Suppressor macrophage treated with lipopolysaccharide for 1 hour (primary cell): Measurements from ENCODE around the gene ARID1B.

Experiments
- DNase-seq, 3 donors: peaks; one replicate each; pipeline ENCODE4 v3.0.0-alpha.2; 2020 to 2022

The ARID1B gene

GRCh38 chr6:157198425-157199279 lies 421.5 kb downstream of the ARID1B start:
- DNase-seq: no peak

GRCh38 chr6:157200117-157200516 lies 422.9 kb downstream of the ARID1B start:
- DNase-seq: no peak

DNA sequence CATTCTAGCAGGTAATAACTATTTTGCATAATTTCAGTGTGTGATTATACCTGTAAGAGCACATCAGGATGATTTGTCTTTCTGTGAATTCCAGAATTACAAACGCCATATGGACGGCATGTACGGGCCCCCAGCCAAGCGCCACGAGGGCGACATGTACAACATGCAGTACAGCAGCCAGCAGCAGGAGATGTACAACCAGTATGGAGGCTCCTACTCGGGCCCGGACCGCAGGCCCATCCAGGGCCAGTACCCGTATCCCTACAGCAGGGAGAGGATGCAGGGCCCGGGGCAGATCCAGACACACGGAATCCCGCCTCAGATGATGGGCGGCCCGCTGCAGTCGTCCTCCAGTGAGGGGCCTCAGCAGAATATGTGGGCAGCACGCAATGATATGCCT lies 423.4 kb downstream of the ARID1B start:
- no peak for DNase-seq

GRCh38 chr6:157201083-157201482 lies 423.9 kb downstream of the ARID1B start:
- no peak for DNase-seq

DNA sequence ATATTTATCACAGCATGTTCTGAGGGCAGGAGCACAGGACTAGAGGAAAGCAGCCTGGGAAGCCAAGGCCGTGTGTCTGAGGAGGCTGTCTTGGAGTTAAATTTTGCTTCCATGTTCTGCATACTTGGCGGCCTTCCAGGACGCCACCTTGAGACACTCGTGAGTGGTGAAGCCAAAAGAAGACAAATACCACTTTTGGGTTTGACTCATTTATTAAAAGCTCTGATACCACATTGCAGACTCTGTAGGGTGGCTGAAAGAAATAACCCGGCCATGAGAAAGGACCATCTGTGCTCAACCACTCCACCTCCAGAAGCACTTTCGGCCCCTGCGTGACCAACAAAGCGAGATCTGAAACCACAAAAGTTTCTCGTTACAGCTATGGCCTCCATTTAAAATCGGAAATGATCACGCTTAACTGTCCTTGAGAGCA lies 426.1 kb downstream of the ARID1B start:
- no peak for DNase-seq

DNA sequence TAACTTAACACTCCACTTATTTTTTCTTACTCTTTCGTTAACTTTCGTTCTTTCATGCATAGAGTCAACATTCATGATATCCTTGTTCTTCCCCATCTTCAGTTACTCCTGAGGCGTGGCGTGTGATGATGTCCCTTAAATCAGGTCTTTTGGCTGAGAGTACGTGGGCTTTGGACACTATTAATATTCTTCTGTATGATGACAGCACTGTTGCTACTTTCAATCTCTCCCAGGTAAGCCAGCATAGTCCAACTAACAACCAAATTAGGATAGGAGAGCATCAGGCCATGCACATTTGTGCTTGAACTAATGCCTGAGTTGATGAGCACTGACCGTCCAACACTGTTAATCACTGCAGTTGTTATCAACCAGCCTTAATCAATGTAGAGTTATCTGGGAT lies 426.6 kb downstream of the ARID1B start:
- no peak for DNase-seq

DNA sequence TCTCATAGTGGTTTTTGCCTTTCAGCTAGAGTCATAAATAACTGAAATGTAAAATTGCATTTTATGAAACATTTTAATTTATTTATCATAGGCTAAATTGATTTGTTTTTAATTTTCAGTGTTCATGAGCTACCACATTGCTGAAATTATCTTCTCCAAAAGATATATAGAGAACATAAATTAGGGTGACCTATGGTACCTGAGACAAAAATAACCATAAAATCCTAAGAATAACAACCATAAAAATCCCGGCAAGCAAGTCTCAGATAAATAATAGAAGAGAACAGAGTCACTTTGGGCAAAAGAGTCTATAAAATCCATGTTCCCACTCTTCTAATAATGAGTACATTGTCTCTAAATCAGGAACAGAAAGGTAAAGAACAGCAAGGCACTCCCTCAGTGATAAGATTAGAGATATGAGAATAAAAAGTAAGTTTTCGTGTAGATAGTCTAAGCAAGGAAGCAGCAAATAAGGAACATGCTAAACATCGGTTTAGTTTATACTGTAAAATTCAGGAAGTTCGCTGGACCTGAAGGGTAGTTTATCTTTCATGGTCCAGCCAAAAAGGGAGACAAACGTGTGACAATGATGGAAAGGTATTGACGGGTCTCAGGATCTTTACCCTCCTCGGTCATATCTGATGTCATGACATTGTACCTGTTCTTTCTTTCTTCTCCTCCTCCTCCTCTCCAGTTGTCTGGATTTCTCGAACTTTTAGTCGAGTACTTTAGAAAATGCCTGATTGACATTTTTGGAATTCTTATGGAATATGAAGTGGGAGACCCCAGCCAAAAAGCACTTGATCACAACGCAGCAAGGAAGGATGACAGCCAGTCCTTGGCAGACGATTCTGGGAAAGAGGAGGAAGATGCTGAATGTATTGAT lies 428.5 kb downstream of the ARID1B start:
- no peak for DNase-seq

- no peak for DNase-seq
Measured at GRCh38 chr6:157206359-157206815, 429.2 kb downstream of the ARID1B start.

GRCh38 chr6:157207521-157208076 lies 430.4 kb downstream of the ARID1B start:
- no peak for DNase-seq

GRCh38 chr6:157209865-157210530 lies 432.8 kb downstream of the ARID1B start:
- peak in 1 of 3 donors; percentile 5 for DNase-seq

- no peak for DNase-seq
Measured at GRCh38 chr6:157210954-157211353, 433.8 kb downstream of the ARID1B start.

DNA sequence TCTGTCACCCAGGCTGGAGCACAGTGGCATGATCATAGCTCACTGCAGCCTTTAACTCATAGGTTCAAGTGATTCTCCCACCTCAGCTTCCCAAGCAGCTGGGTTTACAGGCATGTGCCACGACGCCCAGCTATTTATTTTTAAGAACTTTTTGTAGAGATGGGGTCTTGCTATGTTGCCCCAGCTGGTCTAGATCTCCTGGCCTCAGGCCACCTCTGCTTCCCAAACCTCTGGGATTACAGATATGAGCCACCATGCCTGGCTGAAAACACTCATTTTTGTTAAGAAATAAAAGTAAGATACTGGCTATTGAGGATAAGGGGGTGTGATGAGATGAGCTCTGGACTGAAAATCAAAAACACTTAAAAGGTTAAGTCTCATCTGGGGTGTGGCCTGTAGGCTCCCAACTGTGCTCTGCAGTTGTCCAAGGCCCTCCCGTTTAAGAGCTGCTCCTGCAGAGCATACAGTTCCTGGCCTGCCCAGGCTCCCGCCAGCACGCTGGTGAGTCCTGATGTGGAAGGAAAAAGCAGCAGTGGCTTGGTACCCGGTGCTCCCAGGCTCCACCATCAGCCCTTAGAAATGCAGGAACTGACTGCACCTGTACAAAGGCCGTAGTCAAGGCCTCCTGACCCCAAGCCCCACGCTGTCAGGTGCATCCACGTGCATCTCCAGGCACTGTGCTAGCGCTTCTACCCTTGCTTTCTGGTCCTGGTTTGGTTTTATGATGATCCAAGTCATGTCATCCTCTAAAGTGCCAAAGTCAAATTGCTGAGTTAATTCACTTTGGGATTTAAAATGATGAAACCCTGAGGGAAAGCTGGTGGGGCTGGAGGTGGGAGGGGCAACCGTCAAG lies 434.7 kb downstream of the ARID1B start:
- no peak for DNase-seq

GRCh38 chr6:157213426-157213825 lies 436.2 kb downstream of the ARID1B start:
- DNase-seq: no peak

DNA sequence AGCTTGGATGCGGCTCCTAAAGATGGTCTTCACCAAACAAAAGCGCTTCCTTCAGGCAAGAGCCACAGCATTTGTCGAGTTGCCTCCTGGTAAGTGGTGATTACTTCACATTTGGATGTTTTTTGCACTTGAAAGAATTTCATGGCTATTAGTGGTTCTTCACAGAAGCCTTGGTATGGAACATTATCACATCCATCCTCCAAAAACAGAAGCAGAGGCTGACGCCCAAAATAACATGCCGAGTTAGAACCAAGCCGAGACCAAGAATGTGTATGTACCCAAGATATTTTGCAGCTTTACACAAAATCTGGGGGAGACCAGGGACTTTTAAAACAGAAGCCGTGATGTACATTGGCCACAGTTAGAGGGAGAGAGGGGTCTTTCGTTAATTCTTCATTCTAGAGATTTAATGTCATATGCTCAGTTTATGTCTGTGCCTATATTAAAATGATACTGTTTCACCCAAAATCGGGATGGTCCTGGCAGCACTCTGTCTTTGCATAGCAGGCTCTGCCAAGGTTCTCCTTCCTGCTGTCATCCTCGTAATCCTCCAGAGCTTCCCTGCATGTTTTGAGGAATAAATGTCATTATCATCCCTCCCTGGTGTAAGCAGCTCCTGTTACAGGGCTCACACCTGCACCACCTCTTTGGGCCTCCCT lies 436.9 kb downstream of the ARID1B start:
- DNase-seq: no peak

- DNase-seq: no peak
Measured at GRCh38 chr6:157215717-157216116, 438.5 kb downstream of the ARID1B start.

DNA sequence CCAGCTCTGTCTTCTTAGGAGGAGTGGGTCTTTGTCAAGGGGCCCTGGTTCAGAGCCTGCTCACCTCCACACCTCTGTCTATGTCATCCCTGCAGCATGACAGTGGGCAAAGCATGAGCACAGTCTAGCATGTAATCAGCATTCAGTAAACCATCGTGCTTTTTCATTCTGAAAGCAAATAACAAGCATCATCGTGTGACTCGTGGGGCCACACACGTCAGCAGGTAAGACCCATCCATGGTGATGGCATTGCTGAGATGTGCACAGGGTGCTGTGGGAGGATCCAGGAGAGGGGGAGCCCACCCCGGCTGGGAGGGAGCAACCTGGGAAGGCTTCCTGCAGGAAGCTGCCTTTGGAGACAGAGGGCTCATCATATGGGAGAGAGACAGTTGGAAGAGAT lies 439.4 kb downstream of the ARID1B start:
- no peak for DNase-seq

GRCh38 chr6:157217198-157217893 lies 440.2 kb downstream of the ARID1B start:
- DNase-seq: no peak

DNA sequence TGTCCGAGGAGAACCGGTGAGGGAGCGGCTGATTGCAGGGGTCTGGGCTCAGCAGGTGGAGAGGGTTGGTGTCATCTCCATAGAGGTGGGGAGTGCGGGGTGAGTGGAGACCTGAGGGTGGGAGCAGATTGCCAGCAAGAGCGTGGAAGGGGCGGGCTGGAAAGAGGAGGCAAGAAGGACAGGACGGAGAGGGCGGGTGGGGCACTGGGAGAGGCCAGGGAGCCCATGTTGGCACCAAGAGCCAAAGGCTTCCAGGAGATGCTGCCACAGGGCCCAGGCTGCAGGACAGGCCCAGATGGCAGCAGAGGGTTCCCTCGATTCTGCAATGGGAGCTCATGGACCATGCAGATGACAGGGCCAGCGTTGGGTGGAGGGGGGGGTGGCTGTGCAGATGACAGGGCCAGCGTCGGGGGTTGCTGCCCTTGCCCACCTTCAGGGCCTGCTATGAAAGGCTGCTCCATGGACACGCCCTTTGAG lies 440.8 kb downstream of the ARID1B start:
- no peak for DNase-seq

DNA sequence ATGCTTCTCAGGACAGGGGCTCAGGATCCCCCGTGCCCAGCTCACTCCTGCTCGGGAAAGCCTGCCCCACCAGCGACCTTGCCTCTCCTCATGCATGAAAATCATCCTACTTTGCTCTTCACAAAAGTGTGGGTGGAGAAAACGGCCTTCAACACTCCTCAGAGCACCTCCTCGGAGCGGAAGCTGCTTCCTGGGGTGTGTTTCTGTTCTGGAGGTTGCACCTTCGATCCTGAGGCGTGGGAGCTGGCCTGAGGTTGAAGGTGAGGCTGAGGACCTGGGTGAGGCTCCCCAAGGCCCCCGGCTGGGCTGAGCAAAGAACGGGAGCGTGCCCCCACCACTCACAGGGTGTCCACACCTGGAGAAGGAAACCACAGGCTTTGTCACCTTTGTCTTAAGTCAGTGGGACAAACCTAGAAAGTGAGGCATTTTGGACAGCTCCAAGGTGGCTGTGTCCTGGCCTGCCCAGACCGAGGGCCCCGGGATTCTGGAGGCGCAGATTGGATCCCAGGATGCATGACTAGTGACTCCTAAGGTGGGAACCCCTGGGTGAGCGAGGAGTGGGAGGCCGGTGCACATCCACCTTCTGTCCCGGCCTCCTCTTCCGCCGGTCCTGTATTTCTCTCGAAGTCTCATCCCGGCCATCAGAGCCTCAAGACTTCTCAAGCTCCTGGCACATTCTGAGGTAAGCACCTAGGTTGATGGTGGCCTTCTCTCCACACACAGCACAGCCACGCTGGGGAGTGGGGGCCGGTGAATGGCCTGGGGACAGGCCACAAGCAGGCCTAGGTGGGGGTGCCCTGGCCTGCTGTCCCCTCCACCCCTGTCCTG lies 441.4 kb downstream of the ARID1B start:
- no peak for DNase-seq
